ENCODE results near the gene FDX2.

Gene FDX2

GRCh38 chr19:10332158-10332964 is 16.5 kb upstream of the FDX2 start:
- Histone ChIP-seq H3K4me3 (ENCODE audit: low read depth in 1 of 2, low read length in 2 of 2) (peak overlapping the region; percentile 83 to 86), H3K36me3 (ENCODE audit: control insufficient read depth in 1 of 2, insufficient read depth in 2 of 2, low read length in 2 of 2) (peaks cover 13 to 36% of the 10 kb centered on the region in 2 donors), H3K4me1 (ENCODE audit: control insufficient read depth in 1 of 2, insufficient read depth in 2 of 2, low read length in 2 of 2) (peaks cover 3 to 29% of the 10 kb centered on the region in 2 donors), H3K27ac (ENCODE audit: low read length) (peak overlapping the region; percentile 77), H3K9me3 (ENCODE audit: control insufficient read depth in 1 of 2, low read length in 2 of 2) (no peaks in the 10 kb centered on the region), H3K27me3 (ENCODE audit: low read depth, low read length) (no peaks in the 10 kb centered on the region)

- peaks cover 13 to 57% of the 10 kb centered on the region in 2 donors for H3K36me3 ChIP-seq (ENCODE audit: control insufficient read depth in 1 of 2, insufficient read depth in 2 of 2, low read length in 2 of 2)
These were observed 13.7 kb upstream of the FDX2 start for GRCh38 chr19:10329555-10329954.

GRCh38 chr19:10328558-10329429 is 13.0 kb upstream of the FDX2 start:
- Histone ChIP-seq H3K36me3 (ENCODE audit: control insufficient read depth in 1 of 2, insufficient read depth in 2 of 2, low read length in 2 of 2) (peaks cover 13 to 63% of the 10 kb centered on the region in 2 donors), H3K4me3 (ENCODE audit: low read depth in 1 of 2, low read length in 2 of 2) (no peak overlapping the region), H3K27ac (ENCODE audit: low read length) (no peak overlapping the region), H3K9me3 (ENCODE audit: control insufficient read depth in 1 of 2, low read length in 2 of 2) (no peaks in the 10 kb centered on the region), H3K4me1 (ENCODE audit: control insufficient read depth in 1 of 2, insufficient read depth in 2 of 2, low read length in 2 of 2) (peaks cover 3 to 17% of the 10 kb centered on the region in 2 donors), H3K27me3 (ENCODE audit: low read depth, low read length) (no peaks in the 10 kb centered on the region)

More at GRCh38 chr19:10329555-10329954, 13.7 kb upstream of the FDX2 start:
- H3K4me3 ChIP-seq (ENCODE audit: low read depth in 1 of 2, low read length in 2 of 2), result no peak overlapping the region
- no peaks in the 10 kb centered on the region for H3K27me3 ChIP-seq (ENCODE audit: low read depth, low read length)
- no peak overlapping the region for H3K27ac ChIP-seq (ENCODE audit: low read length)
- no peaks in the 10 kb centered on the region for H3K9me3 ChIP-seq (ENCODE audit: control insufficient read depth in 1 of 2, low read length in 2 of 2)
- peaks cover 3 to 25% of the 10 kb centered on the region in 2 donors for H3K4me1 ChIP-seq (ENCODE audit: control insufficient read depth in 1 of 2, insufficient read depth in 2 of 2, low read length in 2 of 2)

- H3K4me3 ChIP-seq (ENCODE audit: low read depth in 1 of 2, low read length in 2 of 2), result no peak overlapping the region
- no peak overlapping the region for H3K27ac ChIP-seq (ENCODE audit: low read length)
- H3K4me1 ChIP-seq (ENCODE audit: control insufficient read depth in 1 of 2, insufficient read depth in 2 of 2, low read length in 2 of 2), result peaks cover 3 to 14% of the 10 kb centered on the region in 2 donors
- H3K27me3 ChIP-seq (ENCODE audit: low read depth, low read length), result no peaks in the 10 kb centered on the region
- H3K36me3 ChIP-seq (ENCODE audit: control insufficient read depth in 1 of 2, insufficient read depth in 2 of 2, low read length in 2 of 2), result peaks cover 13 to 69% of the 10 kb centered on the region in 2 donors
- H3K9me3 ChIP-seq (ENCODE audit: control insufficient read depth in 1 of 2, low read length in 2 of 2), result no peaks in the 10 kb centered on the region
These were observed 12.0 kb upstream of the FDX2 start for GRCh38 chr19:10327793-10328192.

GRCh38 chr19:10325732-10326131 is 9.9 kb upstream of the FDX2 start:
- Histone ChIP-seq H3K27ac (ENCODE audit: low read length) (no peak overlapping the region), H3K4me1 (ENCODE audit: control insufficient read depth in 1 of 2, insufficient read depth in 2 of 2, low read length in 2 of 2) (no peaks in the 10 kb centered on the region), H3K4me3 (ENCODE audit: low read depth in 1 of 2, low read length in 2 of 2) (no peak overlapping the region), H3K9me3 (ENCODE audit: control insufficient read depth in 1 of 2, low read length in 2 of 2) (no peaks in the 10 kb centered on the region), H3K36me3 (ENCODE audit: control insufficient read depth in 1 of 2, insufficient read depth in 2 of 2, low read length in 2 of 2) (peaks cover 21 to 90% of the 10 kb centered on the region in 2 donors), H3K27me3 (ENCODE audit: low read depth, low read length) (no peaks in the 10 kb centered on the region)

GRCh38 chr19:10321874-10322835 is 6.3 kb upstream of the FDX2 start:
- H3K36me3 ChIP-seq (ENCODE audit: control insufficient read depth in 1 of 2, insufficient read depth in 2 of 2, low read length in 2 of 2), result peaks cover 17 to 87% of the 10 kb centered on the region in 2 donors
- H3K27ac ChIP-seq (ENCODE audit: low read length), result peak overlapping the region; percentile 45

GRCh38 chr19:10321417-10321797 is 5.6 kb upstream of the FDX2 start:
- no peaks in the 10 kb centered on the region for H3K27me3 ChIP-seq (ENCODE audit: low read depth, low read length)
- H3K9me3 ChIP-seq (ENCODE audit: control insufficient read depth in 1 of 2, low read length in 2 of 2), result no peaks in the 10 kb centered on the region
- H3K4me3 ChIP-seq (ENCODE audit: low read depth in 1 of 2, low read length in 2 of 2), result no peak overlapping the region
- peaks cover 17 to 90% of the 10 kb centered on the region in 2 donors for H3K36me3 ChIP-seq (ENCODE audit: control insufficient read depth in 1 of 2, insufficient read depth in 2 of 2, low read length in 2 of 2)
- no peaks in the 10 kb centered on the region for H3K4me1 ChIP-seq (ENCODE audit: control insufficient read depth in 1 of 2, insufficient read depth in 2 of 2, low read length in 2 of 2)
- H3K27ac ChIP-seq (ENCODE audit: low read length), result peak overlapping the region; percentile 45

More at GRCh38 chr19:10321874-10322835, 6.3 kb upstream of the FDX2 start:
- Histone ChIP-seq H3K4me1 (ENCODE audit: control insufficient read depth in 1 of 2, insufficient read depth in 2 of 2, low read length in 2 of 2) (no peaks in the 10 kb centered on the region), H3K9me3 (ENCODE audit: control insufficient read depth in 1 of 2, low read length in 2 of 2) (no peaks in the 10 kb centered on the region), H3K4me3 (ENCODE audit: low read depth in 1 of 2, low read length in 2 of 2) (no peak overlapping the region), H3K27me3 (ENCODE audit: low read depth, low read length) (no peaks in the 10 kb centered on the region)

- peaks cover 17 to 87% of the 10 kb centered on the region in 2 donors for H3K36me3 ChIP-seq (ENCODE audit: control insufficient read depth in 1 of 2, insufficient read depth in 2 of 2, low read length in 2 of 2)
- peaks cover 0 to 5% of the 10 kb centered on the region in 2 donors for H3K4me1 ChIP-seq (ENCODE audit: control insufficient read depth in 1 of 2, insufficient read depth in 2 of 2, low read length in 2 of 2)
- no peak overlapping the region for H3K27ac ChIP-seq (ENCODE audit: low read length)
- H3K4me3 ChIP-seq (ENCODE audit: low read depth in 1 of 2, low read length in 2 of 2), result no peak overlapping the region
- H3K9me3 ChIP-seq (ENCODE audit: control insufficient read depth in 1 of 2, low read length in 2 of 2), result no peaks in the 10 kb centered on the region
- no peaks in the 10 kb centered on the region for H3K27me3 ChIP-seq (ENCODE audit: low read depth, low read length)
These were observed 5.0 kb upstream of the FDX2 start for GRCh38 chr19:10320602-10321416.

GRCh38 chr19:10318807-10319682 is 3.2 kb upstream of the FDX2 start:
- Histone ChIP-seq H3K9me3 (ENCODE audit: control insufficient read depth in 1 of 2, low read length in 2 of 2) (no peaks in the 10 kb centered on the region), H3K27ac (ENCODE audit: low read length) (no peak overlapping the region)

More at GRCh38 chr19:10318807-10319682, 3.2 kb upstream of the FDX2 start:
- H3K36me3 ChIP-seq (ENCODE audit: control insufficient read depth in 1 of 2, insufficient read depth in 2 of 2, low read length in 2 of 2), result peaks cover 17 to 72% of the 10 kb centered on the region in 2 donors
- no peaks in the 10 kb centered on the region for H3K27me3 ChIP-seq (ENCODE audit: low read depth, low read length)
- no peak overlapping the region for H3K4me3 ChIP-seq (ENCODE audit: low read depth in 1 of 2, low read length in 2 of 2)
- peaks cover 0 to 15% of the 10 kb centered on the region in 2 donors for H3K4me1 ChIP-seq (ENCODE audit: control insufficient read depth in 1 of 2, insufficient read depth in 2 of 2, low read length in 2 of 2)

Data from muscle layer of duodenum (tissue), 2 donors.